Jurkat, Clone E6-1 (cell line): ENCODE measurements around the gene PTBP2. TPM values are rescaled to one million over a fixed set of nuclear protein-coding genes. Genes with fewer than 3 reads are reported as not detected.

Experiments
- DNase-seq: peaks from one replicate; pipeline ENCODE4 v3.0.0-alpha.2; 2011; ENCODE audit warnings: low read depth, low spot score
- H3K4me3 ChIP-seq: 2 replicates; pipeline ENCODE4 v1.5.1; 2011; ENCODE audit warnings: mild to moderate bottlenecking, low read length, control low read depth, moderate library complexity
- polyA plus RNA-seq: library from polyadenylated mRNA; unstranded; fragments of >200 nt; gene quantifications from one replicate; pipeline ENCODE4 v1.2.1, GENCODE V29; 2012; ENCODE audit warnings: missing spikeins; ENCODE audit not compliant: insufficient read length, insufficient read depth

PTBP2 gene
- 12.1 TPM for polyA plus RNA-seq

GRCh38 chr1:96721416-96722160 lies at the start of gene PTBP2:
Gene PTBP2 (plus strand): TSS chr1:96721784. CDS start chr1:96721865, 81 bp downstream.
- peak; percentile 68 for DNase-seq

GRCh38 chr1:96674915-96675314 lies 46.7 kb upstream of the PTBP2 start:
- H3K4me3 ChIP-seq, result no peak overlapping the region
- no peak for DNase-seq

More at GRCh38 chr1:96721416-96722160, at the start of gene PTBP2:
- H3K4me3 ChIP-seq, result peak within 1 kb of the TSS; percentile 81

GRCh38 chr1:96682056-96682455 lies 39.5 kb upstream of the PTBP2 start:
- no peak for DNase-seq

GRCh38 chr1:96683931-96684330 lies 37.7 kb upstream of the PTBP2 start:
- no peak for DNase-seq
- H3K4me3 ChIP-seq, result no peak overlapping the region

More at GRCh38 chr1:96682056-96682455, 39.5 kb upstream of the PTBP2 start:
- H3K4me3 ChIP-seq, result no peak overlapping the region

GRCh38 chr1:96684744-96685143 lies 36.8 kb upstream of the PTBP2 start:
- no peak for DNase-seq

GRCh38 chr1:96688767-96689166 lies 32.8 kb upstream of the PTBP2 start:
- no peak overlapping the region for H3K4me3 ChIP-seq

More at GRCh38 chr1:96684744-96685143, 36.8 kb upstream of the PTBP2 start:
- no peak overlapping the region for H3K4me3 ChIP-seq

GRCh38 chr1:96695954-96696353 lies 25.6 kb upstream of the PTBP2 start:
- DNase-seq, result no peak
- no peak overlapping the region for H3K4me3 ChIP-seq

More at GRCh38 chr1:96688767-96689166, 32.8 kb upstream of the PTBP2 start:
- no peak for DNase-seq

- DNase-seq, result no peak
- no peak overlapping the region for H3K4me3 ChIP-seq
These were observed 23.1 kb upstream of the PTBP2 start for GRCh38 chr1:96698342-96698983.

GRCh38 chr1:96703186-96703585 lies 18.4 kb upstream of the PTBP2 start:
- no peak overlapping the region for H3K4me3 ChIP-seq
- DNase-seq, result no peak

GRCh38 chr1:96707023-96707422 lies 14.6 kb upstream of the PTBP2 start:
- DNase-seq, result no peak
- no peak overlapping the region for H3K4me3 ChIP-seq

GRCh38 chr1:96708482-96708881 lies 13.1 kb upstream of the PTBP2 start:
- DNase-seq, result no peak
- no peak overlapping the region for H3K4me3 ChIP-seq

GRCh38 chr1:96710708-96711477 lies 10.7 kb upstream of the PTBP2 start:
- no peak overlapping the region for H3K4me3 ChIP-seq
- no peak for DNase-seq

- no peak overlapping the region for H3K4me3 ChIP-seq
- DNase-seq, result no peak
These were observed 7.9 kb upstream of the PTBP2 start for GRCh38 chr1:96713649-96714048.

GRCh38 chr1:96714881-96715280 lies 6.7 kb upstream of the PTBP2 start:
- no peak overlapping the region for H3K4me3 ChIP-seq
- DNase-seq, result no peak

GRCh38 chr1:96715482-96715881 lies 6.1 kb upstream of the PTBP2 start:
- DNase-seq, result no peak
- no peak overlapping the region for H3K4me3 ChIP-seq

- H3K4me3 ChIP-seq, result peak overlapping the region; percentile 81
- no peak for DNase-seq
These were observed 550 bp upstream of the PTBP2 start for GRCh38 chr1:96721053-96721415.

GRCh38 chr1:96722161-96722922 lies 758 bp downstream of the PTBP2 start:
- peak overlapping the region; percentile 81 for H3K4me3 ChIP-seq
- peak; percentile 35 for DNase-seq

GRCh38 chr1:96722958-96723357 lies 1.4 kb downstream of the PTBP2 start:
- H3K4me3 ChIP-seq, result peak overlapping the region; percentile 81
- no peak for DNase-seq

GRCh38 chr1:96723377-96723776 lies 1.8 kb downstream of the PTBP2 start:
- H3K4me3 ChIP-seq, result peak overlapping the region; percentile 81
- DNase-seq, result no peak
